Measurements from ENCODE around the gene RBMS1.
A peak's percentile ranks its signal among the peaks of the same experiment; 100 is the strongest.

The RBMS1 gene

DNA sequence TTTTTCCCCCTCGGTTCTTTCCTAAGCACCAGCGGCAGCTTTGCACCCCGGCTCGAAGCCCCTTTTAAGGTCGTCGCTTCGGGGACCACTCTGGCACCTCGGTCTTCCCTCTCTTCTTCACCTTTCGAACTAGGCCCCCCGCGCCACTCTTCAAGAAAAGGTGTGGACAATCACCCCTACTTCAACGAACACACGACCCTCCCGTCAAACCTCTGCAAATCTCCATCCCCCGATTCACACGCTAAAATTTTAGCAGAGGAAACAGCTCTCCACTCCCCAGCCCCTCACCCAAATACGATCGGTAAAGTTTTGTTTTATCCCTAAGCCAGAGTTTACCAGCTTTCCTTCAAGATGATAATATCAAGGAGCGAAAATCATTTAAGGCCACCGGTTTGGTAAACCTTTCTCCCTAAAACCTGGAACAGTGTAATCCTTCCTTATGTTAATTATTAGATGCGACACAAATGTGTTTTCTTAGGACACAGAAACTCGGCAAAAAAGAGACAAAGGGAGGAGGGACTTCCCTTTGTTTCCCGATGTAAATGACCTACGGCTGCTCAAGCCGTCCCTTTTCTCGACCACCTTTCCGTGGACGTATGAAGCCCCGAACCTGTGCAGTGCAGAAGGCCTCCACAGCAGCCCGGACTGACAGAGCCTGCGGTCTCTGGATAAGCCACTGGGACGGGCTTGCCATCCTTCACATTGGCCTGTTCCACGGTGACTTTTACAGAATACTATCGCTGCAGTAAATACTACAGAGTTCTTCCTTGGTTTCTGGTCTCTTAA lies 85.2 kb downstream of the RBMS1 start:
- no peak for DNase-seq (ENCODE audit: low read depth)

DNA sequence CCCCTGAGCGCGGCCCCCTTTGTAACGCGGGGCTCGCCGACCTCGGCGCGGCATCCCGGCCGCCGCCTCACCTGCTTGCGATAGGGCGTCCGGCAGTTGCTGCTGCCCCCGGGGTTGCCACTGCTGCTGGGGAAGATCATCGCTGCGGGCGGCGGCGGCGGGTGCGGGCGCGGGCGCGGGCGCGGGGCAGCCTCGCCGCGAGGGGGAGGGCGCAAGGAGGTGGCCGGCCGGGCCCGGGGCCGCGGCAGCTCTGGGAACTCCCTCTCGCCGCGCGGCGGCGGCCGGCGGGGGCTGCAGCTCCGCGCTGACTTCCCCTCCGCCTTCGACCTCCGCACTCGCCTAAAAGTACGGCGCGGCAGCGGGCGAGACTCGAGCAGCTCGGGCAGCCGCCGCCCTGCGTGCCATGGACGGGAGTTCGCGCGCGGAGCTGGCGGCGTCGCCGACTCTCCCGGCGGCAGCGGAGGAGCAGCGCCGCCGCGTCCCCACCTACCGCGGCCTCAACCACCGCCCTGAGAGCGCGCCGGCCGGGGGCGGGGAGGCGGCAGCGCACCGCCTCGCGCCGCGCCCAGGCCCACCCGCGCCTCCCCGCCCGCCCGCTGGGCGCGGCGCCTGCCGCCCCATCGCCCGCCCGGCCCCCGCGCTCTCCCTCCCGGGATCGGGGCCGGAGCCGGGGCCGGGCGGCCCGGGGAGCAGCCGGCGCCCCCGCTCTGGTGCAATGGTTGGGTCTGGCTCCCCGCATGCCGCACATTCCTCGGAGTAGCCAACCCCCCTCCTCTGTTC lies 86.0 kb downstream of the RBMS1 start:
- DNase-seq (ENCODE audit: low read depth): peak; percentile 47

DNA sequence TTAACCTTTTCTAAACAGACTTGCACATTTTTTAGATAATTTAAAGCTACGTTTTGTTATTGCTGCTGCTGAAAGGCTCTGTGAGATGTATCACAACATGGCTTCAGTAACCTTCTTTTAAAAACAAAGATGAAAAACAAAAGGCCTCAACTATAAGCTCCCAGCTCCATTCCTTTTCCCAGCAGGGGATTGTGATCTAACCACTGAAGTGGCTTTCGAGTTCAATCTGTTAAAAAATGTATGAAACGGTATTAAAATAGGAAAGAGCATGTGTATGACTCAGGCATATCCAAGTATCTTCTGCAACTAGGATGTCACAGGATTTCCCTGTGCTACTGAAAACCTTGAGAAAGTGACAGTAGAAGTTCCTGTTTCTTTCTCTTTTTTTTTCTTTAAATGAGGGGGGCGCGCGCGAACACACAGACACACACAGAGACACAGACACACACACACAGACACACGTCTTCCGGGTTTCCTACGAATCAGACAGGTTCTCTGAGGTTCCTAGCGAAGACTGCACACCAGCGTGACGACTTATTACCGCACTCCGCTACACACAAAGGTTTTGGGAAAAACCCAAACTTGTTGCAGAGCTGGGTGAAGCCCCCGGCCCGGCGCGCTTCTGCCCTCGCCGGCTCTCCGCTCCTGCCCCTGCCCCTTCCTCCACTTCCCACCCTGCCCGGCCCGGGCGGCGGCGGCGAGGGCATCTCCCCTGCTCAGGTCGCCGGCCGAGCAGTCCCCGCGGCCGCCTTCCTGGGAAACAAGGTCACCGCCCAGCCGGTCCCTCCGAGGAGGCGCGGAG lies 86.8 kb downstream of the RBMS1 start:
- DNase-seq (ENCODE audit: low read depth): peak; percentile 60

DNA sequence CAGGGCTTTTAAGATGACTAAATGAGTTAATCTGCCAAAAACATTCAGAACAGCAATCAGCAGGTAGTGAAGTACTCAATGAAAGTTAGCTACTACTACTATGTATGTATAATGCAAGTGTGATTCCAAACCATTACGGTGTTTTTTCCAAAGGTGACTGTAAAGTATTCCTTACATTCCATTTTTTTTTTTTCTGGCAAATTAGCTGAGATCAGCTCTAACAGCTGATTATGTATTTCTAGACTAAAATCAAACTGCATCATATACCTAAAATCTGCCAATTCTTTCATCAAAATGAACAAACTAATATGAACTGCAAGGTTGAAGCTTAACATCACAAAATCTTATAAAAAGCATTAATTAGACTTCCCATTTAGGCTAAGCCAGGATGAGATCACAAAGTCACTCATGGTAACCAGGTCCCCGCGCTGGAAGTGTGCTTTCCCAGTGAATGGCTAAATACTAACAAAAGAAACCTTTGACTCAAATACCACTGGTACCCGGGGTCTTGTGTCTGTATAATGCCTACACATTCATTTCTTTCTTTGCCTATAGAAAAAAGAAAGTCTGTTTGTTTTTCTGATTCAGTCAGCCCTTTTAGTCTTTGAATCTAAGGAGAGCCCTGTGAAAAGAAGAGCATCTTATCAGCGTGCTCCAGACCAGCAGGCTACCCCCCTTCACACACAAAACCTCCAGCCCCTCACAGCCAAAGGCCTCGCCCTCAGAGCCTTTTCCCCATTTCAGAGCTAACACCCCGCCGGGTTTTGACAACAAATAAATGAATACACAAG lies 88.3 kb downstream of the RBMS1 start:
- DNase-seq (ENCODE audit: low read depth): no peak

DNA sequence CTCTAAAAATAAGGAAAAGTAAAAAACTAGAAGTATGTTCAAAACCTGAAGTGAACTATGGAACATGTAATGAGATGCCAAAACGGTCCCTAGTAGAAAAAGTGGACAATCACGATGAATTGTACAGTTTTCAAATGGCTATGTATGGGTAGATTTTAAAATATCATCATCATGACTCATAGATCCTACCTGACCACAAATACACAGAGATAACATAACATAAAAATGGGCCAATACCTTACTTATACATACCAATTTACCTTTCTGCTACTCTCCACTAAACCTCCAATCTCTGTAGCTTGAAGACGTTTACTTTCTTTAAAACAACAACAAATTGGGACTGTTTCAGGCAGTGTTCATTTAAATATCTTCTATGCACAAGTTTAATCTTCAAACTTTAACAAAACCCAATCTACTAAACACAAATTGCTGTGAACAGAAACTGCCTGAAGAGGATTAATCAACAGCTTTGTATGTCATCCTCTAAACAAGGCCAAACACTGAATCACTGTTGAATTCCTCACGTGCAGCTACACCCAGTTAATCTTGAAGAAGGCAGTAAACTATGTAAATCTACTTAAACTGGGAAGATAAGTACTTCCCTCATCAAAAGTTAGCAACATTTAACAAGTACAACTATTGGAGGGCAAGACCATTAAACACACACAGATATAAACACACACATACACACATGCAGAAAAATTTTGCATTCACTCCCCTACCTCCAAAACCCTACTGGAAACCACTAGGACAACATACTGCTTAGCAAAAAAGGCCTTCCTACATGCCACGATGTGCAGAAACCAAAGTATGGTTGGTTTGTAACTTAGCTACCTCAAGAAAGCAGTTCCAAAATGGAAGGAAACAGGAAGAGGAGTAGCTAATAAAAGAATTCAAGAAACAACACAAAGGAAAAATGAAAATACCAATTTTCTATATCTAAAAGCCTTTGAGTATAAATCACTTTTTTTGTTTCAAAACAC lies 90.3 kb downstream of the RBMS1 start:
- DNase-seq (ENCODE audit: low read depth): no peak

DNA sequence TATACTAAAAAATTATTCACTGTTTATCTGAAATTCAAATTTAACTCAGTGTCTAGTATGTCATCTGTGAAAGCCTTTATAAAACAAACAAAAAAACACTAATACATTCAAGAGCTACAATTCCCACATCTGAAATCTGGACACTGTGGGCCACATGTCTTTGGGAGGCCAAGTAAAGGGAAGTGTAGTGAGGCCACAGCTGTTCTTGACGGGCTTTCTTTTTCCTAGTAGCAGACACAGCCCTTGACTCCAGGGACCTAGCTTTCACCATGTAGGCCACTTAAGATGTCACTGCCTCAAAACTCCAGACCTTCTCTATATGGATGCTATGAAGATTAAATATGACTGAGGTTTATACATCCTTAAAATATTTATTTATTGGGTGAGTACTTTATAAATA lies 91.1 kb downstream of the RBMS1 start:
- no peak for DNase-seq (ENCODE audit: low read depth)

DNA sequence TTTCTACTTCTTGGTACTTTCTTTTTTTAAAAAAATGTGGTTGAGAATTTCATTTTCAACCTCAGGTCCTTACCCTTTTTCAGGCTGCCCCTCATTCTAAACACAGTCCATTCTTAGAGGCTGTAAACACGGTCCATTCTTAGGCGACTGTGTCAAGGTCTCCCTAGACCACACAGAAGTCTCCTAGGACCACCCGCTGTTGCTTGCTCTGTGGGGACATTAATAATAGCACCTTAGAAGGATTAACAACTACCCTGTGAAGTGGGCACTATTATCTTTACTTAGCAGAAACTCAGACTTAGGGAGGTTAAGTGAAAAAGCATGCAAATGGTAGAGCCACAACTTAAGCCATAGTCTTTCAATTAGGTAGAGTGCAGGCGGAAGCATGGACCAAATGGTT lies 91.7 kb downstream of the RBMS1 start:
- no peak for DNase-seq (ENCODE audit: low read depth)

DNA sequence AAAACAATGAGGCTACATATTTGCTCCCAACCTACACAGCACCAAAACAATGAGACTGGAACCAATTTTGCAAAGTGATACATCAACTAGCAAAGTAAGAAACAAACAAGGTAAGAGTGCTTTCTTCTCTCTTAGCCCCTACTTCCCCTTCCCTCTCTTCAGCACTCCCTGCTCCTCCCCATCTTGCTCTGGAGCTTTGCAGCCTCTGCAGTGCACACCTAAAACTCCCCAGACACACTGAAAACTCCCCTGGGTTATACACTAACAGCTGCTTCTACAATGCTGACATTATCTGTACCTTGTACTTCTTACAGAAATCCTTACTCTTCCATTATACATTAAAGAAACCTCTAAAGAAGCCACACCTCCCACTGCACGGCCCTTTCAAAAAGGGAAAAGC lies 93.7 kb downstream of the RBMS1 start:
- DNase-seq (ENCODE audit: low read depth): no peak

DNA sequence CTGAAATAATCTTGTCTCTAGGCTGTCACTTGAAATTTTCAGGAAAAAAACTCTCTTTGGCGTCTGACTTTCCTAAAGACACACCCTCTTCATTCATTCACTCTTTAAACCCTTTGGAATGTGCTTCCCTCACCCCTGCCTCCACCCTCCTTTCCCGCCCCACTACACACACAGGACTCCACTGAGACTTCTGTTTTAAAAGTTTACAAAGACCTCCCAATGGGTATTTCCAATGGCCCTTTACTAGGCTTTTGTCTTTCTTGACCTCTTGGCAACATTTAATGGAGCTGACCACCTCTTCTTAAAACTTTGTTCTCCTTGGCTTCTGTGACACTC lies 96.1 kb downstream of the RBMS1 start:
- no peak for DNase-seq (ENCODE audit: low read depth)

DNA sequence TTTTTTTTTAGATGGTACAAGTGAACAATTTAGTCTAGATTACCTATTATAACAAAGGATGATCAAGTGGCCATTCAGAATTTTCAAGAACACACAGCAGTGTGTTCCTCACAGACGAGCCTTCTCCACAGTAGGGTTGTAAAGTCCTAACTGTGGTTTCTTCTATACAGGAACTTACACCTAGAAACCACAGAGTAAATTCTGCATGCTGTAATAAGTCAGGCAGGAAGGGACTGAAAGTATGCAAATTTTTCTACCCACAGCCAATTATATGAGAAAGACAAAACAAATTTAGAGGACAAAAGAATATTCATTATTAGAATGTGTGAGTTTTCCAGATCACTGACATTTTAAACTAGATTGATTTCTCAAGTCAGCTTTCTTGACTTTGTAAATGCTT lies 99.5 kb downstream of the RBMS1 start:
- no peak for DNase-seq (ENCODE audit: low read depth)

DNA sequence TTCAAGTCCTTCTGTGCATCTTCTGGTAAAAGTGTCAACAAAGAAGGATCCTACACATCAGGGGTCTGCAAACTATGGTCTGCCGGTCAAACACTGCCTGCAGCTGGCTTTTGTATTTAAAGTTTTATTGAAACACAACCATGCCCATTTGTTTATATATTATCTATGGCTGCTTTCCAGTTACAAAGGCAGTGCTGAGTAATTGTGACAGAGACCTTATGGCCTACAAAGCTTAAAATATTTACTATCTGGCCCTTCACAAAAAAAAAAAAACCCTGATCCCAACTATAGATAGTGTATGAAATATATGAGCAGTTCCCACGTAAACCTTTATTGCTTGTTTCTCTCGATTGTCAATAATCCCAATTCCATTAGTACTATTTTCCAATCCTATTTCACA lies 101.4 kb downstream of the RBMS1 start:
- no peak for DNase-seq (ENCODE audit: low read depth)

DNA sequence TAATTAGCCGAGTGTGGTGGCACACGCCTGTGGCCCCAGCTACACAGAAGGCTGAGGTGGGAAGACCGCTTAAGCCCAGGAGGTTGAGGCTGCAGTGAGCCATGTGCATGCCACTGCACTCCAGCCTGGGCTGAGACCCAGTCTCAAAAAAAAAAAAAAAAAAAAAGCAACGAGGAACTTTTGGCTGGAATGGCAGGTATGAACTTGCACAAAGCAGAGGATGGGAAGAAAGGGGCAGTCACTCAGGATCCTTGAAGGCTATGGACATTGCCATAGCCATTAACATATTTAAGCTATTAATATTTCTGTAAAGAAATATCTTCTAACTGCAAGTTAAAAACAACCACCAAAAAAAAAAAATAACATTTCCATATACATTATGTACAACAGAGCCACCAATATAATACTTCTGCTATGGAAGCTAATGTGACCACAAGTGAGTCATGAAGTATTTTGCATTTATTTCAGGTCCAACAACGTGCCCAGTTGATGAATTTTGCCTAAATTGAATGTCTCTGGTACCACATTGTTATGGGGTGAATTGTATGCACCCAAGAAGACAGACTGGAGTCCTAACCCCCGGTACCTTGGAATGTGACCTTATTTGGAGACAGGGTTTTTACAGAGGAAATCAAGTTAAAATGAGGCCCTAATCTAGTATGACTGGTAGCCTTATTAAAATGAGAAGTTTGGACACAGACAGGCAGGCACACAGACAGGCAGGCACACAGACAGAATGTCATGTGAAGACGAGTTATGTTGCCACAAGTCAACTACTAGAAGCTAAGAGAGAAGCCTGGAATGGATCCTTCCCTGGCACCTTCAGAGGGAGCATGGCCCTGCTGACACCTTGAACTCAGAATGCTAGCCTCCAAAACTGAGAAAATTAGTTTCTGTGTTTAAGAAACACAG lies 102.8 kb downstream of the RBMS1 start:
- DNase-seq (ENCODE audit: low read depth): no peak

DNA sequence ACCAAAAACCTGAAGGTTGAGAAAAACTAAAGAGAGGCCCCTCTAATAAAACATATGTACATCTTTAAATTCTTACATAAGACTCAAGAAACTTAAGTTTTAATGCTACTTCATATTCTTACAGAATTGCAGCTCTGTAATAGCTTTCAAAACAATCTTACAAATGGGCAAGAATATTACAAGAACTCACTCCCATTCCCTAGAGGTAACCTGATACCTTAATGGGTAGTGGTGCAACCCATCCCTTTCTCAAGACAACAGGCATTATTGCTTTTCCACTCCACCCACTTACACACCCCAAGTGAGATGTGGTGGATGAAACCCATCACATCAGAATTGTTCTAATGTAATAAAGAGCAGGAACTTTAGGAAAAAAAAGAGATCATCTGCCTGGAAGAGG lies 103.7 kb downstream of the RBMS1 start:
- no peak for DNase-seq (ENCODE audit: low read depth)

DNA sequence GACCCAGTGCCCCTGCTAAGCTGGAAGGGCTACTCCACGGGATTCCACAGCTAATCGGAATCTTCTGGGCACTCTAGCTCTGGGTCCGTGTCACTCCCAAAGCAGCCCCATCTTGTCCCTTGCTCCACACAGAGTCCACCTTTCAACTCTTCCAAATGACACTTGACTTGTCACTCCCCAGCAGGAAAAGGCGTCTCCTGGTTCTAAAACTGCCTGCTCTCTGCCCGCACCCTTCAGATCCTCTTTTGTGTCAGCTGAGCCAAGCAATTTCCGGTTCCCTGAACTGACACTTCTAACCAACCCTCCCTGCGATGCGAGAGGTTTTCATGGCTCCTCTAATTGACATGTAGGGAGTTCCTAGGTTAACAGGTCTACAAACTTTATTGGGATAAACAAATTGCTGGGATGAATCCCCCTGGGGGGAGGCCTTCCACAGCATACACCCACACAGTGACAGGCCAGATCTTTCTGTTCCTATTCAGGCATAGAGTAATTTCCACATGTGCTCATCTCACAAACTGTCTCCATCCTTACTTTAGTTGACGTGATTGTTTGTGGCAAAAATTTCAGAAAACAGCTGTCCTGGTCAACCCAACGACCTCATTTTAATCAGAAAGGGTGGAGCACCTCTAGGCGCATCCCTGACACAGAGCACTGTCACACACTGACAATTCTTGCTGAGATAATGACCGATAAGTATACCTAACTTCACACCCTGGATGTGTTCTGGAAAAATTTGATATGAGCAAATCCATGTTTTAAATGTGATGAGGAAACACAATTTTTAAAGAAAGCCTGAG lies 104.9 kb downstream of the RBMS1 start:
- no peak for DNase-seq (ENCODE audit: low read depth)

DNA sequence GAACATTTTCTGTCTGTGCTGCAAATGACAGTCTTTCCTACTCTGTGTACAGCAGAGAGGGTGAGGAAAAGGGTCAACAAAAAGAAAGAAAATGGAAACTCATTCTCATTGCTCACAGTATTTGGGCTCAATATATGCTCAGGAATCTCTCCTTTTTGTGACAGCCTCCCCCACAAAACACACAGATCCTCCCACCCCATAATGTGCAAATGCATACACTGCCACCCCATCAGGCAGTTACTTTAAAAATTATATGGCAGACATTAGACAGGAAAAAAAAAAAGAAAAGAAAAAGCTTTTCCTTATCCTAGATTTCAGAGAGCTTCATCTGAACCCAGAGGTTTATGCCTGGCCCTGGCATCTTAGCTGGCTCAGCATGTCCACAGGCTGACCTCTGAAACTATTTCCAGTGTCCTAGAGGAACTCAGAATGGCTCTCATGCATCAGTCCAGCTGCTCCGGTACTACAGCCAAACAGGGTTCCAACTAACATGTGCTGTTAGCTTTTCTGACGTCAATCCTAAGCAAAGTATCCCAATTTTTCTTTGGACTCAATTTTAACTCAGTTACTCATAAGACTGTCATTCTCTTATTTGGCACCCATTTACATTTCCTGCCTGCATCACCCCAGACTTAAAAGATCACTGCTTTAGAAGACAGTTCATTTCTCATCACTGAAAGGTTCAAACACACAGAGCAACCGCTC lies 105.9 kb downstream of the RBMS1 start:
- no peak for DNase-seq (ENCODE audit: low read depth)

DNA sequence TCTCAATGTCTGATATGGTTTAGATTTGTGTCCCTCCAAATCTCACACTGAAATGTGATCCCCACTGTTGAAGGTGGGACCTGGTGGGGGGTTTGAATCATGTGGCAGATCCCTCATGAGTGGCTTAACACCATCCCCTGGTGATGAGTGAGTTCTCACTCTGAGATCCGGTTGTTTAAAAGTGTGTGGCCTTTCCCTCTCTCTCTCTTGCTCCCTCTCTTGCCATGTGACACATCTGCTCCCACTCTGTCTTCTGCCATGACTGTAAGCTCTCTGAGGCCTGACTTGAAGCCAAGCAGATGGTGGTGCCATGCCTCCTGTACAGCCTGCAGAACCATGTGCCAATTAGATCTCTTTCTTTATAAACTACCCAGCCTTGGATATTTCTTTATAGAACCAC lies 108.8 kb downstream of the RBMS1 start:
- DNase-seq (ENCODE audit: low read depth): no peak

DNA sequence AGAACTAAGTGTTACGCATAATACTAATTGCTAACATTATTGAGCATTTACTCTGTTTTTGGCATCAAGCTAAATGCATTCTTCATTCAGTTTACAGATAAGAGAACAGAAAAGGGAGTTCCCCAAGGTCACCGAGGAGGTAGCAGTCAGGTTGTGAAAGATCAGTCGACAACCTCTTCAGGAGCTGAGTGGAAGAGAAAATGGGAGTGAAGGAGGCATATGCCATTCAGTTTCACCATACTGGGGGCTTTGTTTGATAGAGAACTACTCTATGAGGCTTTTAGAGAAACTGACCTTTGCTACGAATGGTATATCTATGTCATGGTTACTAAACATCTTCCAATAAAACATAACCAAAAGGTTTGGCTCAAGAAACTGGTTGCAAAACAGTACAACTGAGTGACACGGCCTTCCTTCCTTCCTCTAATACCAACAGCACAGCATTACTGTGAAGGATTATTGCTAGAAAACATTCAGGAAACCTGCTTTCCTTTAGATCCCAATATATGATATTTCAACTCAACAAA lies 112.1 kb downstream of the RBMS1 start:
- no peak for DNase-seq (ENCODE audit: low read depth)

DNA sequence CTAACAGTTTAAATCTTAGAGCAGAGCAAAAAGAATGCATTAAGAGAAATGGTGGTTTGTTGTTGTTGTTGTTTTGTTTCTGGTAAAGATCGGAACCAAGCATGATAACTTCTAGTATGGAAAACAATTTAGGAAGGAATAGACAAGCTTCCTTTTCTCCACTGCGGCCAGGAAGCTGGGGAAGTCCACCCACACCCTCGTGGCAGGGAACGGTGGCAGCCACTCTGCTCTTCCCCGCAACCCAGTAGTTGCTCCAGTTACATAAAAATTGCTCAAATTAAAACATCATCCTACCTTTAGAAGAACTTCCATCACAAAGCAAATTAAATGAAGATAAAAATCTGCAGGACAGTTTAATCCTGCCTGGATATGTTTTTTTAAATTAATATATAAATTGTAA lies 113.0 kb downstream of the RBMS1 start:
- no peak for DNase-seq (ENCODE audit: low read depth)

Data from activated T-helper 9 cell treated with anti-CD3 and anti-CD28 coated beads, Interleukin-2, amount 50 U/mL, for 16 hours (primary cell).